WTC11 (cell line): ENCODE results near the gene ATP8B4. TPM values are rescaled to one million over a fixed set of nuclear protein-coding genes. Genes with fewer than 3 reads are reported as not detected.

Experiments
- ATAC-seq: fragments of 200-7000 bp; cut with Tn5 transposase; 2 replicates; pipeline ENCODE4 v1.10.0; 2021; ENCODE audit warnings: mild to moderate bottlenecking, moderate library complexity
- CTCF ChIA-PET: fragments of 300-600 bp; sonication (Branson Sonifier 250); formaldehyde crosslinking; loops from one replicate; lab custom pipeline; 2021; ENCODE audit warnings: antibody characterized with exemption; lab: Charles Lee
- POLR2A ChIA-PET: fragments of 350-600 bp; sonication (Branson Sonifier 250); formaldehyde crosslinking; loops from one replicate; lab custom pipeline; 2021; ENCODE audit warnings: antibody characterized with exemption; lab: Charles Lee
- DNase-seq: peaks from one replicate; pipeline ENCODE4 v3.0.0; 2021; ENCODE audit warnings: low spot score
- H3K27ac Mint-ChIP-seq: 2 replicates; pipeline ENCODE4 v1.8.0; 2021; ENCODE audit warnings: mixed read lengths
- H3K27me3 Mint-ChIP-seq: 2 replicates; pipeline ENCODE4 v1.8.0; 2021; ENCODE audit warnings: low read depth, mild to moderate bottlenecking, moderate library complexity, mixed read lengths
- H3K36me3 Mint-ChIP-seq: 2 replicates; pipeline ENCODE4 v1.8.0; 2021; ENCODE audit warnings: mixed read lengths
- H3K4me1 Mint-ChIP-seq: 2 replicates; pipeline ENCODE4 v1.8.0; 2022; ENCODE audit warnings: mixed read lengths
- H3K4me3 Mint-ChIP-seq: 2 replicates; pipeline ENCODE4 v1.8.0; 2021; ENCODE audit warnings: mild to moderate bottlenecking, moderate library complexity, mixed read lengths
- H3K9me3 Mint-ChIP-seq: 2 replicates; pipeline ENCODE4 v1.8.0; 2021; ENCODE audit warnings: mixed read lengths
- GRHL2 ChIP-seq: fragments of 250-450 bp; sonication (Bioruptor Pico); IDR thresholded peaks from 2 replicates; pipeline ENCODE4 v1.8.0; 2022; ENCODE audit warnings: mild to moderate bottlenecking, moderate library complexity; ENCODE audit not compliant: insufficient replicate concordance, severe bottlenecking
- MXD4 ChIP-seq: fragments of 250-450 bp; sonication (Bioruptor Pico); IDR thresholded peaks from 2 replicates; pipeline ENCODE4 v1.8.0; 2021; ENCODE audit warnings: mild to moderate bottlenecking, moderate library complexity, borderline replicate concordance
- SMAD3 ChIP-seq: sonication (generic); formaldehyde crosslinking; IDR thresholded peaks from 2 replicates; pipeline ENCODE4 v1.8.0; 2022; ENCODE audit warnings: missing genetic modification reagents, mild to moderate bottlenecking, borderline replicate concordance
- TCF7 ChIP-seq: sonication (generic); formaldehyde crosslinking; IDR thresholded peaks from 2 replicates; pipeline ENCODE4 v1.8.0; 2022; ENCODE audit warnings: mild to moderate bottlenecking, low read depth, missing genetic modification reagents, moderate library complexity
- ZBTB21 ChIP-seq: sonication (generic); formaldehyde crosslinking; IDR thresholded peaks from 2 replicates; pipeline ENCODE4 v1.8.1; 2023; ENCODE audit warnings: mild to moderate bottlenecking, missing genetic modification reagents, borderline replicate concordance
- ZNF416 ChIP-seq: fragments of 250-450 bp; sonication (Bioruptor Pico); IDR thresholded peaks from 2 replicates; pipeline ENCODE4 v1.9.0; 2021; ENCODE audit warnings: mild to moderate bottlenecking, inconsistent platforms
- total RNA-seq: library from RNA; stranded (reverse); gene quantifications from 3 replicates; pipeline ENCODE4 v1.2.3, GENCODE V29; 2021
- TF ChIP-seq, protein P1 (sequence below): sonication (generic); formaldehyde crosslinking; IDR thresholded peaks from 2 replicates; pipeline ENCODE4 v1.8.0; 2022; ENCODE audit warnings: missing genetic modification reagents
- TF ChIP-seq, protein P2 (sequence below): sonication (generic); formaldehyde crosslinking; IDR thresholded peaks from 2 replicates; pipeline ENCODE4 v1.8.0; 2022; ENCODE audit warnings: mild to moderate bottlenecking, missing genetic modification reagents
- TF ChIP-seq, protein P3 (sequence below): sonication (generic); formaldehyde crosslinking; IDR thresholded peaks from 2 replicates; pipeline ENCODE4 v1.8.0; 2023; ENCODE audit warnings: missing genetic modification reagents, mild to moderate bottlenecking, borderline replicate concordance
- TF ChIP-seq, protein P4 (sequence below): sonication (generic); formaldehyde crosslinking; IDR thresholded peaks from 2 replicates; pipeline ENCODE4 v1.8.1; 2023; ENCODE audit warnings: mild to moderate bottlenecking, missing genetic modification reagents, moderate library complexity
- TF ChIP-seq, protein P5 (sequence below): sonication (generic); formaldehyde crosslinking; IDR thresholded peaks from 2 replicates; pipeline ENCODE4 v1.8.1; 2023; ENCODE audit warnings: mild to moderate bottlenecking, missing genetic modification reagents, moderate library complexity
- TF ChIP-seq, protein P6 (sequence below): sonication (generic); formaldehyde crosslinking; IDR thresholded peaks from 2 replicates; pipeline ENCODE4 v1.8.0; 2023; ENCODE audit warnings: missing genetic modification reagents

The ATP8B4 gene
- total RNA-seq, 1 experiment from 2014 or later: 0.37 TPM

DNA sequence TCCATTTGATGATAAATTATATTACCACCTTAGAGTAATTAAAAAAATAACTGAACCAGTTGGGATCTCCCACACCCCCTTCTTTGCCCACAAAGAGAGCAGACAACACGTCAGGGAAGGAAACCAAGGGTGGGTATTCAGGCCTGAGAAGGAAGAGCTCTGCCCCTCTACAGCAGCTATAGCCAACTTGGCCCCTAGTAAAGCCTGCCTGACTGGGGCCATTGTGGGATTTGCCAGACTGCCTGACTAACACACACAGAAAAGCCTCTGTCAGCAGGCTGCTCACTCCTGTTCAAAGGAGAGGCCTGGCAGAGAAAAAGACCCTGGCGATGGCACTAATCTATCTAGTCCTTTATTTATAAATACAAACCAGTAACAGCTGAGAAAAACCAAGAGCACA lies 41.4 kb downstream of the ATP8B4 start:
- H3K9me3 Mint-ChIP-seq: no peaks in the 10 kb centered on the region
- no peak overlapping the region for H3K27ac Mint-ChIP-seq
- ATAC-seq: no peak
- H3K36me3 Mint-ChIP-seq: no peaks in the 10 kb centered on the region
- CTCF ChIA-PET: no interaction called here
- POLR2A ChIA-PET: no interaction called here
- TF ChIP-seq SMAD3 (CRISPR knock-in tag) (no peak), ZBTB21 (CRISPR knock-in tag) (no peak), TCF7 (CRISPR knock-in tag) (no peak)
- TF ChIP-seq, protein P1, sequence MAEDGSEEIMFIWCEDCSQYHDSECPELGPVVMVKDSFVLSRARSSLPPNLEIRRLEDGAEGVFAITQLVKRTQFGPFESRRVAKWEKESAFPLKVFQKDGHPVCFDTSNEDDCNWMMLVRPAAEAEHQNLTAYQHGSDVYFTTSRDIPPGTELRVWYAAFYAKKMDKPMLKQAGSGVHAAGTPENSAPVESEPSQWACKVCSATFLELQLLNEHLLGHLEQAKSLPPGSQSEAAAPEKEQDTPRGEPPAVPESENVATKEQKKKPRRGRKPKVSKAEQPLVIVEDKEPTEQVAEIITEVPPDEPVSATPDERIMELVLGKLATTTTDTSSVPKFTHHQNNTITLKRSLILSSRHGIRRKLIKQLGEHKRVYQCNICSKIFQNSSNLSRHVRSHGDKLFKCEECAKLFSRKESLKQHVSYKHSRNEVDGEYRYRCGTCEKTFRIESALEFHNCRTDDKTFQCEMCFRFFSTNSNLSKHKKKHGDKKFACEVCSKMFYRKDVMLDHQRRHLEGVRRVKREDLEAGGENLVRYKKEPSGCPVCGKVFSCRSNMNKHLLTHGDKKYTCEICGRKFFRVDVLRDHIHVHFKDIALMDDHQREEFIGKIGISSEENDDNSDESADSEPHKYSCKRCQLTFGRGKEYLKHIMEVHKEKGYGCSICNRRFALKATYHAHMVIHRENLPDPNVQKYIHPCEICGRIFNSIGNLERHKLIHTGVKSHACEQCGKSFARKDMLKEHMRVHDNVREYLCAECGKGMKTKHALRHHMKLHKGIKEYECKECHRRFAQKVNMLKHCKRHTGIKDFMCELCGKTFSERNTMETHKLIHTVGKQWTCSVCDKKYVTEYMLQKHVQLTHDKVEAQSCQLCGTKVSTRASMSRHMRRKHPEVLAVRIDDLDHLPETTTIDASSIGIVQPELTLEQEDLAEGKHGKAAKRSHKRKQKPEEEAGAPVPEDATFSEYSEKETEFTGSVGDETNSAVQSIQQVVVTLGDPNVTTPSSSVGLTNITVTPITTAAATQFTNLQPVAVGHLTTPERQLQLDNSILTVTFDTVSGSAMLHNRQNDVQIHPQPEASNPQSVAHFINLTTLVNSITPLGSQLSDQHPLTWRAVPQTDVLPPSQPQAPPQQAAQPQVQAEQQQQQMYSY (CRISPR knock-in tag): no peak
- DNase-seq: no peak
- H3K27me3 Mint-ChIP-seq: peaks cover 3% of the 10 kb centered on the region; the same call in 1 of the 2 replicates
- H3K4me3 Mint-ChIP-seq: no peak overlapping the region
- H3K4me1 Mint-ChIP-seq: no peaks in the 10 kb centered on the region

DNA sequence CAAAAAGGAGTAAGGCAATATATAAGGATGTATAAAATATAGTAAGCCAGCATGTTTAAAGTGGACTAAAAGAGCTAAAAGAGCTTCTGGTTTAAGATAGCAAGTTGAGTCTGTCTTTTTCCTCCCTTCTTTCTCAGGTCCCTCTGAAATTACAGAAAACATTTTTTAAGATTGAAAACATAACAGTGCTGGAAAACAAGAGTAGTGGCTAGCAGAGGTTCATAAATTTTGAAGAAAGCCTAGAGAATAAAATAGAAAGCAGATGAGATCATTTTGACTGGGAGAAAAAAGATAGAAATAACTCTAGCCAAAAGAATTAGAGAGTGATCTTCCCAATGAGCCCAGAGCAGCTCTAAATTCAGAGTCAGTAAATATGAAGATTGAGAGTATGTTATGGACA lies 41.9 kb downstream of the ATP8B4 start:
- H3K36me3 Mint-ChIP-seq: no peaks in the 10 kb centered on the region
- DNase-seq (no peak), ATAC-seq (no peak)
- H3K4me1 Mint-ChIP-seq: no peaks in the 10 kb centered on the region
- no peak overlapping the region for H3K27ac Mint-ChIP-seq
- CTCF ChIA-PET: no interaction called here
- H3K27me3 Mint-ChIP-seq: peaks cover 3% of the 10 kb centered on the region; the same call in 1 of the 2 replicates
- H3K9me3 Mint-ChIP-seq: no peaks in the 10 kb centered on the region
- POLR2A ChIA-PET: no interaction called here
- H3K4me3 Mint-ChIP-seq: no peak overlapping the region
- TF ChIP-seq MXD4 (CRISPR knock-in tag) (no peak), ZNF416 (CRISPR knock-in tag) (no peak), GRHL2 (CRISPR knock-in tag) (no peak)
- TF ChIP-seq, protein P2, sequence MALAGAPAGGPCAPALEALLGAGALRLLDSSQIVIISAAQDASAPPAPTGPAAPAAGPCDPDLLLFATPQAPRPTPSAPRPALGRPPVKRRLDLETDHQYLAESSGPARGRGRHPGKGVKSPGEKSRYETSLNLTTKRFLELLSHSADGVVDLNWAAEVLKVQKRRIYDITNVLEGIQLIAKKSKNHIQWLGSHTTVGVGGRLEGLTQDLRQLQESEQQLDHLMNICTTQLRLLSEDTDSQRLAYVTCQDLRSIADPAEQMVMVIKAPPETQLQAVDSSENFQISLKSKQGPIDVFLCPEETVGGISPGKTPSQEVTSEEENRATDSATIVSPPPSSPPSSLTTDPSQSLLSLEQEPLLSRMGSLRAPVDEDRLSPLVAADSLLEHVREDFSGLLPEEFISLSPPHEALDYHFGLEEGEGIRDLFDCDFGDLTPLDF: no peak
- TF ChIP-seq, protein P3, sequence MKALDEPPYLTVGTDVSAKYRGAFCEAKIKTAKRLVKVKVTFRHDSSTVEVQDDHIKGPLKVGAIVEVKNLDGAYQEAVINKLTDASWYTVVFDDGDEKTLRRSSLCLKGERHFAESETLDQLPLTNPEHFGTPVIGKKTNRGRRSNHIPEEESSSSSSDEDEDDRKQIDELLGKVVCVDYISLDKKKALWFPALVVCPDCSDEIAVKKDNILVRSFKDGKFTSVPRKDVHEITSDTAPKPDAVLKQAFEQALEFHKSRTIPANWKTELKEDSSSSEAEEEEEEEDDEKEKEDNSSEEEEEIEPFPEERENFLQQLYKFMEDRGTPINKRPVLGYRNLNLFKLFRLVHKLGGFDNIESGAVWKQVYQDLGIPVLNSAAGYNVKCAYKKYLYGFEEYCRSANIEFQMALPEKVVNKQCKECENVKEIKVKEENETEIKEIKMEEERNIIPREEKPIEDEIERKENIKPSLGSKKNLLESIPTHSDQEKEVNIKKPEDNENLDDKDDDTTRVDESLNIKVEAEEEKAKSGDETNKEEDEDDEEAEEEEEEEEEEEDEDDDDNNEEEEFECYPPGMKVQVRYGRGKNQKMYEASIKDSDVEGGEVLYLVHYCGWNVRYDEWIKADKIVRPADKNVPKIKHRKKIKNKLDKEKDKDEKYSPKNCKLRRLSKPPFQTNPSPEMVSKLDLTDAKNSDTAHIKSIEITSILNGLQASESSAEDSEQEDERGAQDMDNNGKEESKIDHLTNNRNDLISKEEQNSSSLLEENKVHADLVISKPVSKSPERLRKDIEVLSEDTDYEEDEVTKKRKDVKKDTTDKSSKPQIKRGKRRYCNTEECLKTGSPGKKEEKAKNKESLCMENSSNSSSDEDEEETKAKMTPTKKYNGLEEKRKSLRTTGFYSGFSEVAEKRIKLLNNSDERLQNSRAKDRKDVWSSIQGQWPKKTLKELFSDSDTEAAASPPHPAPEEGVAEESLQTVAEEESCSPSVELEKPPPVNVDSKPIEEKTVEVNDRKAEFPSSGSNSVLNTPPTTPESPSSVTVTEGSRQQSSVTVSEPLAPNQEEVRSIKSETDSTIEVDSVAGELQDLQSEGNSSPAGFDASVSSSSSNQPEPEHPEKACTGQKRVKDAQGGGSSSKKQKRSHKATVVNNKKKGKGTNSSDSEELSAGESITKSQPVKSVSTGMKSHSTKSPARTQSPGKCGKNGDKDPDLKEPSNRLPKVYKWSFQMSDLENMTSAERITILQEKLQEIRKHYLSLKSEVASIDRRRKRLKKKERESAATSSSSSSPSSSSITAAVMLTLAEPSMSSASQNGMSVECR (CRISPR knock-in tag): no peak
- TF ChIP-seq, protein P4, sequence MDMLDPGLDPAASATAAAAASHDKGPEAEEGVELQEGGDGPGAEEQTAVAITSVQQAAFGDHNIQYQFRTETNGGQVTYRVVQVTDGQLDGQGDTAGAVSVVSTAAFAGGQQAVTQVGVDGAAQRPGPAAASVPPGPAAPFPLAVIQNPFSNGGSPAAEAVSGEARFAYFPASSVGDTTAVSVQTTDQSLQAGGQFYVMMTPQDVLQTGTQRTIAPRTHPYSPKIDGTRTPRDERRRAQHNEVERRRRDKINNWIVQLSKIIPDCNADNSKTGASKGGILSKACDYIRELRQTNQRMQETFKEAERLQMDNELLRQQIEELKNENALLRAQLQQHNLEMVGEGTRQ: no peak
- TF ChIP-seq, protein P5, sequence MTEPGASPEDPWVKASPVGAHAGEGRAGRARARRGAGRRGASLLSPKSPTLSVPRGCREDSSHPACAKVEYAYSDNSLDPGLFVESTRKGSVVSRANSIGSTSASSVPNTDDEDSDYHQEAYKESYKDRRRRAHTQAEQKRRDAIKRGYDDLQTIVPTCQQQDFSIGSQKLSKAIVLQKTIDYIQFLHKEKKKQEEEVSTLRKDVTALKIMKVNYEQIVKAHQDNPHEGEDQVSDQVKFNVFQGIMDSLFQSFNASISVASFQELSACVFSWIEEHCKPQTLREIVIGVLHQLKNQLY: no peak
- TF ChIP-seq, protein P6, sequence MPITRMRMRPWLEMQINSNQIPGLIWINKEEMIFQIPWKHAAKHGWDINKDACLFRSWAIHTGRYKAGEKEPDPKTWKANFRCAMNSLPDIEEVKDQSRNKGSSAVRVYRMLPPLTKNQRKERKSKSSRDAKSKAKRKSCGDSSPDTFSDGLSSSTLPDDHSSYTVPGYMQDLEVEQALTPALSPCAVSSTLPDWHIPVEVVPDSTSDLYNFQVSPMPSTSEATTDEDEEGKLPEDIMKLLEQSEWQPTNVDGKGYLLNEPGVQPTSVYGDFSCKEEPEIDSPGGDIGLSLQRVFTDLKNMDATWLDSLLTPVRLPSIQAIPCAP (CRISPR knock-in tag): no peak
